ENCODE data around the gene ARHGAP28.

ARHGAP28 gene

GRCh38 chr18:6943143-6943542, 213.6 kb downstream of the ARHGAP28 start:
- TF ChIP-seq, protein P1, sequence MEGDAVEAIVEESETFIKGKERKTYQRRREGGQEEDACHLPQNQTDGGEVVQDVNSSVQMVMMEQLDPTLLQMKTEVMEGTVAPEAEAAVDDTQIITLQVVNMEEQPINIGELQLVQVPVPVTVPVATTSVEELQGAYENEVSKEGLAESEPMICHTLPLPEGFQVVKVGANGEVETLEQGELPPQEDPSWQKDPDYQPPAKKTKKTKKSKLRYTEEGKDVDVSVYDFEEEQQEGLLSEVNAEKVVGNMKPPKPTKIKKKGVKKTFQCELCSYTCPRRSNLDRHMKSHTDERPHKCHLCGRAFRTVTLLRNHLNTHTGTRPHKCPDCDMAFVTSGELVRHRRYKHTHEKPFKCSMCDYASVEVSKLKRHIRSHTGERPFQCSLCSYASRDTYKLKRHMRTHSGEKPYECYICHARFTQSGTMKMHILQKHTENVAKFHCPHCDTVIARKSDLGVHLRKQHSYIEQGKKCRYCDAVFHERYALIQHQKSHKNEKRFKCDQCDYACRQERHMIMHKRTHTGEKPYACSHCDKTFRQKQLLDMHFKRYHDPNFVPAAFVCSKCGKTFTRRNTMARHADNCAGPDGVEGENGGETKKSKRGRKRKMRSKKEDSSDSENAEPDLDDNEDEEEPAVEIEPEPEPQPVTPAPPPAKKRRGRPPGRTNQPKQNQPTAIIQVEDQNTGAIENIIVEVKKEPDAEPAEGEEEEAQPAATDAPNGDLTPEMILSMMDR (IDR thresholded peaks at IDR 0.05; ENCODE audit: insufficient read depth, low read length, poor library complexity, severe bottlenecking), result no peak
- no peak for DNase-seq (ENCODE audit: extremely low read depth, insufficient read length)
- H3K36me3 ChIP-seq (ENCODE audit: control insufficient read depth, insufficient read depth, low read length), result no peaks in the 10 kb centered on the region
- no peak overlapping the region for H3K4me3 ChIP-seq (replicated peaks; ENCODE audit: low read depth, low read length)
- H3K27me3 ChIP-seq (replicated peaks; ENCODE audit: control insufficient read depth, insufficient read depth, low read length), result no peaks in the 10 kb centered on the region

- no peaks in the 10 kb centered on the region for H3K27me3 ChIP-seq (replicated peaks; ENCODE audit: control insufficient read depth, insufficient read depth, low read length)
- no peaks in the 10 kb centered on the region for H3K36me3 ChIP-seq (ENCODE audit: control insufficient read depth, insufficient read depth, low read length)
- no peak for DNase-seq (ENCODE audit: extremely low read depth, insufficient read length)
Measured at GRCh38 chr18:6947338-6948030, 218.0 kb downstream of the ARHGAP28 start.

GRCh38 chr18:6948281-6949055, 219.0 kb downstream of the ARHGAP28 start:
- H3K27me3 ChIP-seq (replicated peaks; ENCODE audit: control insufficient read depth, insufficient read depth, low read length), result no peaks in the 10 kb centered on the region
- DNase-seq (ENCODE audit: extremely low read depth, insufficient read length), result no peak
- H3K36me3 ChIP-seq (ENCODE audit: control insufficient read depth, insufficient read depth, low read length), result no peaks in the 10 kb centered on the region
- H3K4me3 ChIP-seq (replicated peaks; ENCODE audit: low read depth, low read length), result no peak overlapping the region
- TF ChIP-seq, protein P1 (IDR thresholded peaks at IDR 0.05; ENCODE audit: insufficient read depth, low read length, poor library complexity, severe bottlenecking), result no peak

More at GRCh38 chr18:6947338-6948030, 218.0 kb downstream of the ARHGAP28 start:
- H3K4me3 ChIP-seq (replicated peaks; ENCODE audit: low read depth, low read length), result no peak overlapping the region
- TF ChIP-seq, protein P1 (IDR thresholded peaks at IDR 0.05; ENCODE audit: insufficient read depth, low read length, poor library complexity, severe bottlenecking), result no peak

DNA sequence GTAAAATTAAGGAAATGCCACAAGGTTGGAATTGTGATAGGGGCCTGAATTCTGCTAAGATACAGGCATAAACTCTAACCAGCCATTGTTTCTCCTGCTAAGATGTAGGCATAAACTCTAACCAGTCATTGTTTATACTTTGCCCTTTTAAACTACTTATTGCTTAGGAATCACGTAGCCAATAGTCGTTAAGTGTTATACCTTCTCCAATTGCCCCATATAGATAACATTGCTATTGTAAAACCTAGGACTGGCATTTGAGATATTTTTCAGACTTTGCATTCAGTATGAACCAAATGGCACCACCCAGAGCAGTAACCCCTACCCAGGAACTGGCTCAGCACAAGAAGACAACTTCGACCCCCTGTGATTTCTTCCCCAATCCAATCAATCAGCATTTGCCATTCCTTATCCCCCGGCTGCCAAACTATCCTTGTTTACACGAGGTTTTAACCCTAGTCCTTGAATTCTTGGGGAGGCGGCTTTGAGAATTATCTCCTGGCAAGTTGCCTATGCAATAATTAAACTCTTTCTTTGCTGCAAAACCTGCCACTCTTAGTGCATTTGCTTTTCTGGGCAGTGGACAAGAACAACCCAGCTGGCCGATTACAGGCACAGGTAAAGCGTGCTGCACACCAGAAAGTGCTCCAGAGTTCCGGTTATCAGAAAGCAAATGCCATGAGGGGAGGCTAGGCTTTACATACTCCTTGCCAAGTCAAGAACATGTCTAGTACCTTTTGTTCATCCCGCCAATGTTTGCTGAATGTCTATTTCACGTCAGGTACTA, 220.5 kb downstream of the ARHGAP28 start:
- no peak for DNase-seq (ENCODE audit: extremely low read depth, insufficient read length)
- Histone ChIP-seq H3K36me3 (ENCODE audit: control insufficient read depth, insufficient read depth, low read length) (no peaks in the 10 kb centered on the region), H3K27me3 (replicated peaks; ENCODE audit: control insufficient read depth, insufficient read depth, low read length) (no peaks in the 10 kb centered on the region)

DNA sequence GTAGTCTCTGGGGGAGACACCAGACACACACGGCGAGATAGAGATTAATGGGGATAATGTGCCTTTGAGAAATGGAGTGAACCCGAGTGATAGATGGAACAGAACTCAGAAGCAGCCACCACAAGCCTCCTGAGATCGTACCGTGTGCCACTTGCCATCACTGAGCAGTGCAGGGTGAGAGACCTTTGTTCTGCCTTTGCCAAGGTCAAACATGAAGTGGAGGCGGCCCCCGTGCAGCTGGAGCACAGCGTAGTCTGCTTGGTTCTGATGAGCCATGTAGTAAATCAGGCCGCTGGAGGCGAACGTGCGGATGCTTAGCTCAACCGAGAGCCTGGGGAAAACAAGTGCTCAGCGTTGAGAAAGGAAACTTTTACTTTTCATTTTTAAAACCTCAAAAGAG, 221.1 kb downstream of the ARHGAP28 start:
- no peaks in the 10 kb centered on the region for H3K36me3 ChIP-seq (ENCODE audit: control insufficient read depth, insufficient read depth, low read length)
- TF ChIP-seq, protein P1 (IDR thresholded peaks at IDR 0.05; ENCODE audit: insufficient read depth, low read length, poor library complexity, severe bottlenecking), result no peak
- H3K27me3 ChIP-seq (replicated peaks; ENCODE audit: control insufficient read depth, insufficient read depth, low read length), result no peaks in the 10 kb centered on the region
- no peak for DNase-seq (ENCODE audit: extremely low read depth, insufficient read length)
- no peak overlapping the region for H3K4me3 ChIP-seq (replicated peaks; ENCODE audit: low read depth, low read length)

More for the DNA sequence above, 220.5 kb downstream of the ARHGAP28 start:
- TF ChIP-seq, protein P1 (IDR thresholded peaks at IDR 0.05; ENCODE audit: insufficient read depth, low read length, poor library complexity, severe bottlenecking), result no peak
- H3K4me3 ChIP-seq (replicated peaks; ENCODE audit: low read depth, low read length), result no peak overlapping the region

Measured in GM06990 (cell line).